H1 (cell line): ENCODE data around the gene ABHD8. TPM values are rescaled to one million over a fixed set of nuclear protein-coding genes. Genes with fewer than 3 reads are reported as not detected.

ENCODE experiments used
- ATF3 ChIP-seq: IDR thresholded peaks from 2 replicates; pipeline ENCODE4 v1.6.1; 2011; ENCODE audit warnings: low read depth, mild to moderate bottlenecking, low read length; ENCODE audit not compliant: insufficient read depth
- BCL11A ChIP-seq, 2 experiments: IDR thresholded peaks; one replicate each; pipeline ENCODE4 v1.6.1; 2011; ENCODE audit warnings: low read depth in 2 of 2, low read length in 2 of 2, mild to moderate bottlenecking in 2 of 2
- CBX8 ChIP-seq: fragments of 300-800, 300-1000 bp; sonication (generic); IDR thresholded peaks from 2 replicates; pipeline ENCODE4 v1.7.1; 2016; ENCODE audit warnings: low read depth, low read length, borderline replicate concordance
- CHD1 ChIP-seq: IDR thresholded peaks from 2 replicates; pipeline ENCODE4 v1.6.1; 2012; ENCODE audit warnings: low read depth, low read length, improper control_type of control experiment
- CTBP2 ChIP-seq: IDR thresholded peaks from 2 replicates; pipeline ENCODE4 v1.7.0; 2011; ENCODE audit warnings: borderline replicate concordance, mild to moderate bottlenecking, moderate library complexity, mixed read lengths, low read length; ENCODE audit not compliant: insufficient read depth, insufficient read length
- CTCF ChIP-seq, 3 experiments: IDR thresholded peaks; 1 replicate in 2 of 3; 2 replicates in 1 of 3; pipeline versions ENCODE4 v1.5.1 to v1.6.1; 2011; ENCODE audit warnings: low read length in 3 of 3, mild to moderate bottlenecking in 3 of 3, inconsistent platforms in 2 of 3, low read depth in 1 of 3, moderate library complexity in 1 of 3; ENCODE audit not compliant: insufficient read depth in 1 of 3; ENCODE audit errors: control extremely low read depth in 1 of 3
- E2F6 ChIP-seq: IDR thresholded peaks from 2 replicates; pipeline ENCODE4 v1.6.1; 2012; ENCODE audit warnings: inconsistent platforms
- HDAC2 ChIP-seq, 2 experiments: fragments of 300-600 bp in 1 of 2; sonication (generic) in 1 of 2; IDR thresholded peaks; 2 replicates each; pipeline ENCODE4 v1.6.1; 2011 to 2012; ENCODE audit warnings: low read depth in 2 of 2, low read length in 2 of 2, mild to moderate bottlenecking in 2 of 2, moderate library complexity in 2 of 2, borderline replicate concordance in 1 of 2, inconsistent platforms in 1 of 2
- HDAC6 ChIP-seq: IDR thresholded peaks from one replicate; pipeline ENCODE4 v1.7.1; 2012; ENCODE audit warnings: low read depth, mild to moderate bottlenecking, inconsistent platforms, low read length, moderate library complexity
- KDM4A ChIP-seq: IDR thresholded peaks from one replicate; pipeline ENCODE4 v1.7.1; 2012; ENCODE audit warnings: low read depth, mild to moderate bottlenecking, moderate library complexity, low read length, inconsistent platforms; ENCODE audit not compliant: severe bottlenecking
- MAX ChIP-seq: IDR thresholded peaks from 2 replicates; pipeline ENCODE4 v1.6.1; 2012; ENCODE audit warnings: inconsistent platforms
- NANOG ChIP-seq: IDR thresholded peaks from 2 replicates; pipeline ENCODE4 v1.6.1; 2011; ENCODE audit warnings: low read length, low read depth, mild to moderate bottlenecking, inconsistent platforms; ENCODE audit not compliant: insufficient read depth, poor library complexity, severe bottlenecking
- NRF1 ChIP-seq: IDR thresholded peaks from 2 replicates; pipeline ENCODE4 v1.6.1; 2011; ENCODE audit warnings: mild to moderate bottlenecking, low read depth, low read length, improper control_type of control experiment
- PHF8 ChIP-seq: fragments of 200-600 bp; sonication (generic); conservative IDR thresholded peaks from 2 replicates; pipeline ENCODE4 v1.7.1; 2012; ENCODE audit warnings: low read depth, mild to moderate bottlenecking, inconsistent platforms, low read length, moderate library complexity
- RFX5 ChIP-seq: IDR thresholded peaks from 2 replicates; pipeline ENCODE4 v1.6.1; 2011; ENCODE audit warnings: low read depth, low read length, improper control_type of control experiment, borderline replicate concordance
- SAP30 ChIP-seq: fragments of 300-600 bp; sonication (generic); IDR thresholded peaks from 2 replicates; pipeline ENCODE4 v1.7.1; 2012; ENCODE audit warnings: low read length, moderate library complexity, mild to moderate bottlenecking, inconsistent platforms; ENCODE audit not compliant: insufficient read depth, insufficient replicate concordance
- SIX5 ChIP-seq: IDR thresholded peaks from 2 replicates; pipeline ENCODE4 v1.6.1; 2011; ENCODE audit warnings: mild to moderate bottlenecking, low read depth, low read length
- TAF1 ChIP-seq: IDR thresholded peaks from 2 replicates; pipeline ENCODE4 v1.6.1; 2011; ENCODE audit warnings: mild to moderate bottlenecking, low read depth, low read length
- TBP ChIP-seq: IDR thresholded peaks from 2 replicates; pipeline ENCODE4 v1.6.1; 2011; ENCODE audit warnings: low read depth, low read length, improper control_type of control experiment
- polyA plus RNA-seq, 7 experiments: library from polyadenylated mRNA; depleted of rRNA in 3 of 7; stranded (reverse) in 5 of 7; unstranded in 2 of 7; fragments of >200 nt in 5 of 7; fragments of 200-250 nt in 2 of 7; gene quantifications; 1 replicate in 5 of 7; 2 replicates in 1 of 7; 4 replicates in 1 of 7; pipeline versions ENCODE4 v1.2.1 to v1.2.3, GENCODE V29; 2011 to 2013; ENCODE audit warnings: missing spikeins in 2 of 7, mixed read lengths in 2 of 7
- total RNA-seq: library from RNA; stranded (reverse); fragmentation: NEBNext Ultra II Directional; extraction: Animal tissue kit (Norgen Biotek cat#: 25700); gene quantifications from 2 replicates; pipeline ENCODE4 v1.2.1, GENCODE V29; 2021

ABHD8 gene
- total and polyA plus RNA-seq, 2 of the 8 experiments (the other 6 are each of a cell fraction or from before 2014, with no cell fraction given): 11.3 to 18.7 TPM

GRCh38 chr19:17337675-17338432, 34.6 kb upstream of the ABHD8 start (continued):
- TF ChIP-seq NANOG (no peak), PHF8 (peak; percentile 70), CHD1 (no peak), KDM4A (peak; percentile 63), SAP30 (peak; percentile 38), NRF1 (no peak), CTBP2 (no peak), BCL11A (IDR thresholded peaks at IDR 0.05; ENCODE audit: low read depth in 2 of 2, low read length in 2 of 2) (no peak), CTCF (IDR thresholded peaks at IDR 0.05; ENCODE audit: control extremely low read depth in 1 of 3, insufficient read depth in 1 of 3, low read depth in 1 of 3, low read length in 3 of 3) (no peak), E2F6 (no peak), MAX (no peak), TBP (no peak), CBX8 (no peak), HDAC2 (IDR thresholded peaks at IDR 0.05; ENCODE audit: borderline replicate concordance in 1 of 2, low read depth in 2 of 2, low read length in 2 of 2) (peak in 1 of 2 experiments; percentile 19; a peak in 1 of 4 replicates), HDAC6 (no peak), RFX5 (no peak), SIX5 (no peak), ATF3 (no peak), TAF1 (0 out of 2 replicates have a peak, but pooled peaks have one; percentile 5)
